Fibroblast of skin of left biceps (primary cell): ENCODE measurements around the gene CAPNS2.

Source experiments
- DNase-seq, 2 experiments: peaks; one replicate each; pipeline ENCODE4 v3.0.0-alpha.2; 2013; ENCODE audit warnings: low read depth in 2 of 2

The CAPNS2 gene

GRCh38 chr16:55566432-55567175 lies at the start of gene CAPNS2:
Gene CAPNS2 (plus strand): TSS chr16:55566684. CDS start chr16:55566757, 73 bp downstream.
- no peak for DNase-seq

- DNase-seq = no peak
Observed at GRCh38 chr16:55521792-55522191, 44.7 kb upstream of the CAPNS2 start.

GRCh38 chr16:55526441-55526840 lies 40.0 kb upstream of the CAPNS2 start:
- no peak for DNase-seq

DNA sequence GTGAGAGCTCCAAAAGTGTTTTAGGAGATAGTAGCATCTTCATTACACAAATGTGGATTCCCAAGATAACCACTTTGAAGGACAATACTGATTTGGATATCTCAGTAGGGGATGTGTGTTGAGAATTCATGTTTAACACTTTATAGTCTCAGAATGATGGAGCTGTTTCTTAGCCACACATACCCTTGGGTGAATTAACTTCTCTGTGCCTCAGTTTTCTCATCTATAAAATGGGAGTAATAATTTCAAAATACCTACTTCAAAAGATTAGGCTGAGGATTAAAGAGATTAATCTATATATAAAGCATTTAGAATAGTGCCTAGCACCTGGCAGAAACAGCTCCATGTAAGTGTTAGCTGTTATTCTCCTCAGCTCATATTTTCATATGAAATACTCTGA lies 38.6 kb upstream of the CAPNS2 start:
- no peak for DNase-seq

- DNase-seq = no peak
Observed at GRCh38 chr16:55529018-55529417, 37.5 kb upstream of the CAPNS2 start.

- DNase-seq = no peak
Observed at GRCh38 chr16:55530316-55530856, 36.1 kb upstream of the CAPNS2 start.

DNA sequence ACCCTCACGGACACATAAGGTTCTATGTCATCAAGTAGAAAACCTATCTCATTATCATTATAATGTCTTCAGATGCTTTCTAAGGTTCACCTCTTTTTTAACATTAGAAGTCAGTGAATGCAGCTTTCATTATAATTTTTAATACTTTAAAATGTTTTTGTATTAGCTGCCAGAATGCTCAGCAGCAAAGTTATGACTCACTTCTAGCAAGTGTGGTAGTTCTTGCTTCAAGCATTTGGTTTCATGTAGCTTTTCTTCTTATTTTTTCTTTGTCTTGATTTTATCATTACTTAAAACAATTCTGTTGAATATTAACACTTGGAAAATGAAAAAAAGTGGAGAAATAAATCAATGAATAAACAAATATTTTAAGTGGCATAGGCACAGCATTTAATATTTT lies 34.3 kb upstream of the CAPNS2 start:
- no peak for DNase-seq

- DNase-seq = no peak
Observed at GRCh38 chr16:55534756-55535155, 31.7 kb upstream of the CAPNS2 start.

DNA sequence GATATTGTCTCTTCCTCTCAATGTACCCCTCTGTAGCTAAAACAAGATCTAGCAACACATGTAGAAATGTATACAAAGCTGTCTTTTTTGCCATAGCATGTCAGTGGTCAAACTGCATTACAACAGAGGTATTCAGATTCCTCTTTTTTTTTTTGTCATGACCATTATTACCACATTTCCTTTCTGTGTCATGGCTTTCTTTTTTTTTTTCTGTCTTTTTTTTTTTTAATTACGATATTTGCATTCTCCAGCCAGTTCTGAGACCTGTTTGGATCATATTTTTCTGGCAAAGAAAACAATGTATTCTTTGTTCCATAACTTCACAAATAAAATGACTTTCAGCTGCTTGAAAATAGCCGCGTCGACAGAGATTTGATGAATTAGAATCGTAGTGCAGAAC lies 27.4 kb upstream of the CAPNS2 start:
- DNase-seq = peak in 1 of 2 experiments; percentile 22

- DNase-seq = no peak
Observed at GRCh38 chr16:55539488-55539887, 27.0 kb upstream of the CAPNS2 start.

GRCh38 chr16:55540221-55540620 lies 26.3 kb upstream of the CAPNS2 start:
- no peak for DNase-seq

GRCh38 chr16:55542459-55543082 lies 23.9 kb upstream of the CAPNS2 start:
- peak in 1 of 2 experiments; percentile 39 for DNase-seq

- no peak for DNase-seq
Observed at GRCh38 chr16:55543472-55543871, 23.0 kb upstream of the CAPNS2 start.

- peak; percentile 69 to 72 for DNase-seq
Observed at GRCh38 chr16:55552621-55553020, 13.9 kb upstream of the CAPNS2 start.

DNA sequence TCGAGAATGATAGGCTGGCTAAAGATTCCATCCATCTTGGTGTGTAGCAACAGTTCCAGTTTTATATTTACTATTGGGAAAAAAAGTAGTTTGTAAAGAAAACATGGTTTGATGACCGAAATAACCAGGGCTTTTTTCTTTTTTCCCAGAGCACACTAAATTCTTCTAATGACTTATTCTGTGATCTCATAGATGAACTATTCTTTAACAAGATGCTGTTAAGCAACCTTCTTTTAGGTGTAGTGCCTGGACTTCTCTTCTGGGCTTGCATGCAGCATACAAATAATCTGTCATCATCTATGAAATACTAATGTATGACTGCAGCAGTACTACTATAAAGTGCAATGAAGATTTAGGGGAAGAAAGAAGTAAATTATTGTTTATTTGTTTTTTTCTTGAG lies 11.0 kb upstream of the CAPNS2 start:
- no peak for DNase-seq

DNA sequence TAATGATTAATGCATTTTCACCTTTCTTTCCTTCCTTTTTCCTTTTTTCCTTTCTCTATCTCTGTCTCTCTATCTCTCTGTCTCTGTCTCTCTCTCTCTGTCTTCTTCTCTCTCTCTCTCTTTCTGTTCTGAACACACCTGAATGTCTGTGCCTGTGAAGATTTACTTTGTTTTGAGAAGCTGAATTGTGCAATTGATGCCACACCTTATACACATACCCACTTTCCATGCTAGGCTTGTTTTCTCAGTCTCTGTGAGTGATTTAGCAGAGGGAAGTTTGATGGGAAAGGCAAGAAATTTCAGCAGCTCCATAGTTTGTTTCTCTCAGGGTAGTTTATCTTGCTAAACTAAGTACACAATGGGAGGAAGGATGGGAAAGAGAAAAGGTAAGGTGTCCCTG lies 9.3 kb upstream of the CAPNS2 start:
- DNase-seq = no peak

DNA sequence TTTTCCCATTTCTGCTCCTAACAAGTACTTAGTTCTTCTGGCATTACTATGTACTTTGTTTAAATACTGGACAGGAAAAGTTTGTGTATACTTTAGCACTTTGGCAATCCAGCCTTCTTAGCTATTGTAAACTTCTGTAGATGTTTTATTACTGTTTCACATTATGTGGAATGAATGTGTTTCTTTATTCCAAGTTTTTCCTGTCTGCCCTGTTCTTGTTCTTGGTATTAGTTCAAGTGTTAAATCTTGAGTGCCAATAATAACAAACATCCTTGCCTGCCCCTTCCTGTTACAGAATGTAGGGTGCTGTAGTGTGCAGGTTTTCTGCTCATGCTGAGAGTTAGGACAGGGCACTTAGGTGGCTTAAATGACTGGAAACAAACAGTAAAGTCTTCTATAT lies 7.3 kb upstream of the CAPNS2 start:
- no peak for DNase-seq

- DNase-seq = no peak
Observed at GRCh38 chr16:55559933-55560516, 6.5 kb upstream of the CAPNS2 start.

DNA sequence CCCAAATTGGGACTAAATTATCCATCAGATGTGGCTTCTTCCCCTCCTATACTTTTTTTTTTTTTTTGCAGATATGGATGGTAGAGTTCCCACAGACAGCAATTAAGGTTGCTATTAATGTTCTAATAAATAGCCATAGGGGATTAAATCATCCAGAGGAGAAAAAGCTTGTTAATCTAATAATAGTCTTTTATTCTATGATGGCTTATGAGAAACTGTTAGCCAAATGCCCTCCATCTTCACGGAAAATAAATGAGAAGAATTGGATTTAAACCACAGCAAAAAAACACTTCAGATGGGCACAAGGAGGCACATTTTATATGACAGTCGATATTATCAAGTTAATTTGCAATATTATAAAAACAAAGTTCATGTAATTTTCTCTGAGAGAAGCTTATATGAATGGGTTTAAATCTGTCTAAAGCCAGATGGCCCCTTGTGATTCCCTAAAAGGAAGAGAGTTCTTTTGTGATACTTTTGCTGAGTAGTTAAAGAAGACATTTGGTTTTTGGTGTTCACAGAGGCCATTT lies 5.1 kb upstream of the CAPNS2 start:
- no peak for DNase-seq

GRCh38 chr16:55562936-55563335 lies 3.5 kb upstream of the CAPNS2 start:
- DNase-seq = no peak

- DNase-seq = no peak
Observed at GRCh38 chr16:55563797-55564196, 2.7 kb upstream of the CAPNS2 start.

DNA sequence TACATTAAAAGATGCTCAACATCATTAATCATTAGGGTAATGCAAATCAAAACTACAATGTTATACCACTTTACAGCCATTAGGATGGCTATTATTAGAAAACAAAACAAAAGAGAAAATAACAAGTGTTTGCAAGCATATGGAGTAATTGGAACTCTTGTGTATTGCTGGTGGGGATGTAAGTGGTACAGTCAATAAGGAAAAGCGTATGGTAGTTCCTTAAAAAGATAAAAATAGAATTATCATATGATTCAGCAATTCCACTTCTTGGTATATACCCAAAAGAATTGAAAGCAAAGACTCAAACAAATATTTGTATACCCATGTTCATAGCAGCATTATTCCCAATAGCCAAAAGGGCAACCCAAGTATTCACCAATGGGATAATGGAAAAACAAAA lies 1.4 kb upstream of the CAPNS2 start:
- DNase-seq = no peak

GRCh38 chr16:55567382-55567781 lies 898 bp downstream of the CAPNS2 start:
- DNase-seq = no peak
